ENCODE data around the gene NGRN.

- TF ChIP-seq CTCF (IDR thresholded peaks at IDR 0.05) (no peak), SIN3A (IDR thresholded peaks at IDR 0.05; ENCODE audit: borderline replicate concordance, insufficient read depth, low read depth, low read length) (no peak)
Measured at GRCh38 chr15:90240856-90241255, 24.6 kb upstream of the NGRN start.

Data from Panc1 (cell line).